Trophoblast cell (in vitro differentiated cells and primary cell): ENCODE results near the gene CXXC4.
A peak's percentile ranks its signal among the peaks of the same experiment; 100 is the strongest.

Source experiments
- DNase-seq, 2 donors: peaks; one replicate each; pipeline ENCODE4 v3.0.0-alpha.2; 2016
- H2AFZ ChIP-seq: 2 replicates; pipeline ENCODE4 v1.6.1; 2013; ENCODE audit warnings: low read length, moderate library complexity, mild to moderate bottlenecking; ENCODE audit not compliant: insufficient read depth, poor library complexity
- H2AK5ac ChIP-seq: 2 replicates; pipeline ENCODE4 v1.6.1; 2013; ENCODE audit warnings: mild to moderate bottlenecking, low read length
- H2BK120ac ChIP-seq: 2 replicates; pipeline ENCODE4 v1.6.1; 2013; ENCODE audit warnings: low read length, mild to moderate bottlenecking, moderate library complexity; ENCODE audit not compliant: insufficient read depth, poor library complexity
- H2BK12ac ChIP-seq: 2 replicates; pipeline ENCODE4 v1.6.1; 2013; ENCODE audit warnings: mild to moderate bottlenecking, low read length, moderate library complexity
- H2BK5ac ChIP-seq: 2 replicates; pipeline ENCODE4 v1.6.1; 2013; ENCODE audit warnings: low read length, low read depth, moderate library complexity, mild to moderate bottlenecking; ENCODE audit not compliant: poor library complexity
- H3K14ac ChIP-seq: 2 replicates; pipeline ENCODE4 v1.6.1; 2013; ENCODE audit warnings: mild to moderate bottlenecking, low read length
- H3K18ac ChIP-seq: 2 replicates; pipeline ENCODE4 v1.6.1; 2013; ENCODE audit warnings: mild to moderate bottlenecking, low read length
- H3K23ac ChIP-seq: 2 replicates; pipeline ENCODE4 v1.6.1; 2013; ENCODE audit warnings: low read length
- H3K27ac ChIP-seq: 2 replicates; pipeline ENCODE4 v1.5.1; 2013; ENCODE audit warnings: low read depth, mild to moderate bottlenecking, inconsistent platforms, low read length, moderate library complexity
- H3K27me3 ChIP-seq: 2 replicates; pipeline ENCODE4 v1.6.1; 2013; ENCODE audit warnings: inconsistent platforms, mild to moderate bottlenecking, low read length, moderate library complexity; ENCODE audit not compliant: insufficient read depth
- H3K36me3 ChIP-seq, 2 experiments: 1 replicate in 1 of 2; 2 replicates in 1 of 2; pipeline ENCODE4 v1.6.1; 2013; ENCODE audit warnings: low read length in 2 of 2, mild to moderate bottlenecking in 2 of 2, moderate library complexity in 1 of 2; ENCODE audit not compliant: insufficient read depth in 2 of 2, control insufficient read depth in 1 of 2
- H3K4ac ChIP-seq: 2 replicates; pipeline ENCODE4 v1.6.1; 2013; ENCODE audit warnings: low read depth, mild to moderate bottlenecking, low read length, moderate library complexity
- H3K4me1 ChIP-seq, 2 experiments: 1 replicate in 1 of 2; 2 replicates in 1 of 2; pipeline ENCODE4 v1.6.1; 2013; ENCODE audit warnings: low read length in 2 of 2, mild to moderate bottlenecking in 2 of 2, moderate library complexity in 1 of 2; ENCODE audit not compliant: insufficient read depth in 2 of 2, control insufficient read depth in 1 of 2
- H3K4me2 ChIP-seq: 2 replicates; pipeline ENCODE4 v1.6.1; 2013; ENCODE audit warnings: inconsistent platforms, mild to moderate bottlenecking, low read length, moderate library complexity
- H3K4me3 ChIP-seq: 2 replicates; pipeline ENCODE4 v1.5.1; 2013; ENCODE audit warnings: mild to moderate bottlenecking, low read depth, low read length, inconsistent platforms
- H3K79me1 ChIP-seq: one replicate; pipeline ENCODE4 v1.6.1; 2013; ENCODE audit warnings: low read length
- H3K79me2 ChIP-seq: 2 replicates; pipeline ENCODE4 v1.6.1; 2013; ENCODE audit warnings: low read length, mild to moderate bottlenecking; ENCODE audit not compliant: control insufficient read depth, insufficient read depth, poor library complexity
- H3K9ac ChIP-seq: 2 replicates; pipeline ENCODE4 v1.6.1; 2013; ENCODE audit warnings: mild to moderate bottlenecking, low read length
- H3K9me3 ChIP-seq: 2 replicates; pipeline ENCODE4 v1.6.1; 2013; ENCODE audit warnings: low read depth, mild to moderate bottlenecking, control low read depth, inconsistent platforms, low read length; ENCODE audit not compliant: insufficient read depth
- H4K12ac ChIP-seq: 2 replicates; pipeline ENCODE4 v1.6.1; 2013; ENCODE audit warnings: low read depth, mild to moderate bottlenecking, low read length, moderate library complexity
- H4K8ac ChIP-seq: 2 replicates; pipeline ENCODE4 v1.6.1; 2013; ENCODE audit warnings: low read depth, mild to moderate bottlenecking, low read length, moderate library complexity
- H4K91ac ChIP-seq: one replicate; pipeline ENCODE4 v1.6.1; 2013; ENCODE audit warnings: low read depth, mild to moderate bottlenecking, low read length, moderate library complexity
- WGBS: extraction: QIAGEN DNeasy Blood & Tissue Kit; methylation state at CpG from one replicate; pipeline ENCODE4 v1.1.7; 2013; ENCODE audit warnings: missing lambda C conversion rate; ENCODE audit not compliant: insufficient read length, insufficient coverage; ENCODE audit errors: extremely low coverage; 5-methylcytosine and 5-hydroxymethylcytosine counted together

Gene CXXC4

DNA sequence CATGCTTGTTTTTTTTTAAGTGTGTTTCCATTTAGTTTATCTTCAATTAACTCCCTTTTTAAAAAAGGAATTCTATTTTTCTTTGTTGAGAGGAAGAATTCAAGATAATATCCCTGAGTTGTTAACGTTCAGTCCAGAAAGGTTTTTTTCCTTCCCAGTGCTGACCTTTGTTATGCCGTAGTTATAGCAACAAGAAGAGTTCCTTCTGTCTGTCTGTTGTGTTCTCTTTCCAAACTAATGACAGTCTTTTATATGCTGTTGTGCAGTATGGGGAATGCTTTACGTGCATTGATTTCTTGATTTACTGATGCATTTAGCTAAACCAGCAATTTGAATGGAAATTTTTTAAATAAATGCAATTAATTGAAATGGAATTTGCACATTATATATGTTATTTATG is 6.6 kb upstream of the CXXC4 start:
- no peak overlapping the region for H2AK5ac ChIP-seq
- no peak overlapping the region for H2AFZ ChIP-seq
- H4K91ac ChIP-seq: no peak overlapping the region

DNA sequence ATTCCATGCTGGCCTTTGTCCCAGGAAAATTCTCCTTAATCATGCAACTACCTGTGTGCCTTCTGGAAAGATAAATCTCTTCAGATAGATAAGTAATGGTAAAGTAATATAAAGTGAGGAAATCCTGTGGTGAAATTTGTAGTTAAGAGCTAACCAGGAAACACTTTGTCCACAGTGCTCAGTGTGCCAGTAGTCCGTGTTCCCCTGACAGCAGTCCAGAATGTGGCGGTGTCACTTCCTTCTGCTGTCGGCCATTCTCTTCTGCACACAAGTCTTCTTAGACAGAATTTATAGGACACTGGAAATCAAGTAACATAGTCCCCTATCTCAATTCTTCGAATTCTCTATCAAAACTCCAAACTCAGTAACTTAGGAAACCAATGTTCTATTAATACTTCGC is 5.7 kb upstream of the CXXC4 start:
- H2BK5ac ChIP-seq: peak overlapping the region; percentile 31
- no peak overlapping the region for H4K8ac ChIP-seq
- H3K27ac ChIP-seq: no peak overlapping the region
- no peaks in the 10 kb centered on the region for H3K36me3 ChIP-seq
- H4K91ac ChIP-seq: no peak overlapping the region
- H4K12ac ChIP-seq: no peak overlapping the region
- no peaks in the 10 kb centered on the region for H3K79me1 ChIP-seq
- no peak overlapping the region for H2BK12ac ChIP-seq
- H3K9me3 ChIP-seq: no peaks in the 10 kb centered on the region
- no CpG with 5 or more reads among the region's 5 CpGs for WGBS
- H3K4me3 ChIP-seq: no peak overlapping the region
- H2BK120ac ChIP-seq: no peak overlapping the region
- H3K18ac ChIP-seq: no peak overlapping the region
- H2AK5ac ChIP-seq: no peak overlapping the region
- H3K4me2 ChIP-seq: no peak overlapping the region
- no peaks in the 10 kb centered on the region for H3K27me3 ChIP-seq
- no peak overlapping the region for H3K14ac ChIP-seq
- H3K9ac ChIP-seq: no peak overlapping the region
- H3K23ac ChIP-seq: no peak overlapping the region
- no peak overlapping the region for H2AFZ ChIP-seq
- no peak overlapping the region for H3K4ac ChIP-seq
- H3K4me1 ChIP-seq: peaks cover 0 to 3% of the 10 kb centered on the region in 2 experiments
- H3K79me2 ChIP-seq: no peaks in the 10 kb centered on the region
- no peak for DNase-seq

More for the DNA sequence above, 6.6 kb upstream of the CXXC4 start:
- Histone ChIP-seq H3K23ac (no peak overlapping the region), H3K9me3 (no peaks in the 10 kb centered on the region), H2BK5ac (no peak overlapping the region), H2BK12ac (no peak overlapping the region), H3K4ac (no peak overlapping the region), H3K9ac (no peak overlapping the region), H3K4me3 (no peak overlapping the region), H3K14ac (no peak overlapping the region), H4K8ac (no peak overlapping the region), H3K36me3 (no peaks in the 10 kb centered on the region), H4K12ac (no peak overlapping the region), H3K4me2 (no peak overlapping the region), H3K79me1 (no peaks in the 10 kb centered on the region), H3K79me2 (no peaks in the 10 kb centered on the region), H3K4me1 (peaks cover 0 to 3% of the 10 kb centered on the region in 2 experiments), H3K18ac (no peak overlapping the region), H3K27me3 (no peaks in the 10 kb centered on the region), H2BK120ac (no peak overlapping the region), H3K27ac (no peak overlapping the region)
- no CpG with 5 or more reads among the region's 3 CpGs for whole genome bisulfite sequencing
- DNase-seq: peak in 1 of 2 donors; percentile 13

DNA sequence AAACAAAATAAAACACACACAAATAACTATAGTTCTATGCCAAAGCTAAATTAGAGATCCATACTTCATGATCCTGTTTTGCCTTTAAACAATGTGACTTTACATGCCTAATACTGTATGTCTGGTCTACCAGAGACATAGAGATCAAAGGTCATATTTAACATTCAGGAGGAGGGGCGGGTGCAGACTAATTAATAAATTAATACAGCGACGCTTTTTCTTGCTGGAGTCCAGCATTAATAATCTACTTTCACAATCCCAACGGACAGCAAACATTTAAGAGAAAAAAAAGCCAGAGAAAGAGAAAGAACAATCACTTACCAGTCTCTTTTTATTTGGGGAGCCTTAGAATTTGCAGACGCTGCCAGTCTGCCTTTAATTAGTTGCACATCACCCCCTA is 509 bp downstream of the CXXC4 start:
- Histone ChIP-seq H3K9ac (no peak overlapping the region), H4K12ac (no peak overlapping the region), H3K79me2 (peaks cover 2% of the 10 kb centered on the region), H2AFZ (no peak overlapping the region), H3K9me3 (no peaks in the 10 kb centered on the region), H2AK5ac (no peak overlapping the region), H2BK5ac (no peak overlapping the region), H3K4ac (no peak overlapping the region), H3K27me3 (peaks cover 4% of the 10 kb centered on the region), H3K4me2 (peak overlapping the region; percentile 97), H4K91ac (no peak overlapping the region), H3K14ac (no peak overlapping the region), H3K18ac (no peak overlapping the region), H3K79me1 (peaks cover 9% of the 10 kb centered on the region), H2BK12ac (no peak overlapping the region), H3K36me3 (no peaks in the 10 kb centered on the region), H3K4me3 (no peak overlapping the region), H3K4me1 (peaks cover 0 to 5% of the 10 kb centered on the region in 2 experiments), H3K27ac (no peak overlapping the region), H3K23ac (no peak overlapping the region), H2BK120ac (no peak overlapping the region), H4K8ac (no peak overlapping the region)
- WGBS: no CpG with 5 or more reads among the region's 5 CpGs
- DNase-seq: no peak

DNA sequence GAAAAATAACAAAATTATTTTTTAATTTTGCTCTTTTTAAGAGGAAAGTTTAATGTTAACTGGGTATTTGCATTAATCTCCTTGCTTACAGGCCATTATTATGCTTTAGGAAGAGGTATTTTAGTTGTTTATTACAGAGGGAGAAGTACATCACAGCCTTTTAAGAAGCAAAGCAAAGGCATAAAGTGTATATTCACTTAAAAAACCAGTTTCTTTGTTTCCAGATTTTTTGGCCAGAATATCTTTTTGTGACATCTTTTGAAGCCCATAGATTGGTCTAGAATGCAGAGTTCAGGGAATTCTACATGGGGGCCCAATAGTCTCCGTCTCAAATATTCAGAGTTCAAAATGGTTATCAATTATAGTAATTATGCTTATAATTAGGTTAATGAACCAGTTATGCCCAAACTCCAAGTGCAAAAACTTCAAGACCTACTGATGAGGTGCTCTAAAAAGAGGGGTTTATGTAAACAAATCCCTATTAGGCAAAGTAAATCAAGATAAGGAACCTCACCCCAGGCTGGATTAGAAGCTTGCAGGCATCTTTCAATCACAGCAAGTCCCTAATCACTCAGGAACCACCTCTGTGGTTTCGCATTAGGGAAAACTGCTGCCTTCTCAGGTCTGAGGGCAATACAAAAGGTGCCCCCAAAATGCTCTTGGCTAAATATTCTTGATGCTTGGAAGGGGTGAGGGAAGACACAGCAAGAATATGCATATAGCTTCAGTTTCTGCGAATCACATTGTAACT is 1.4 kb downstream of the CXXC4 start:
- H2AFZ ChIP-seq: no peak overlapping the region
- H3K36me3 ChIP-seq: no peaks in the 10 kb centered on the region
- no peak for DNase-seq
- no peak overlapping the region for H2BK120ac ChIP-seq
- peaks cover 4% of the 10 kb centered on the region for H3K27me3 ChIP-seq
- H2BK12ac ChIP-seq: no peak overlapping the region
- no peak overlapping the region for H4K91ac ChIP-seq
- H3K27ac ChIP-seq: no peak overlapping the region
- H3K14ac ChIP-seq: no peak overlapping the region
- H3K23ac ChIP-seq: no peak overlapping the region
- H3K9ac ChIP-seq: no peak overlapping the region
- no peak overlapping the region for H3K4me3 ChIP-seq
- no peak overlapping the region for H4K12ac ChIP-seq
- H4K8ac ChIP-seq: no peak overlapping the region
- H3K4me1 ChIP-seq: peaks cover 0 to 5% of the 10 kb centered on the region in 2 experiments
- no peak overlapping the region for H3K4ac ChIP-seq
- no CpG with 5 or more reads among the region's 3 CpGs for WGBS
- H3K18ac ChIP-seq: no peak overlapping the region
- peaks cover 2% of the 10 kb centered on the region for H3K79me2 ChIP-seq
- no peaks in the 10 kb centered on the region for H3K9me3 ChIP-seq
- peaks cover 9% of the 10 kb centered on the region for H3K79me1 ChIP-seq
- H2BK5ac ChIP-seq: no peak overlapping the region
- no peak overlapping the region for H2AK5ac ChIP-seq
- no peak overlapping the region for H3K4me2 ChIP-seq
